ENCODE measurements around the gene TNIP2.
"Not testable (repeated sequence)": the region's sequence is repeated elsewhere in the genome, so short reads cannot be mapped to it uniquely, and the experiment has no call there.

The TNIP2 gene

GRCh38 chr4:2767705-2768074, 11.6 kb upstream of the TNIP2 start:
- DNase-seq = no peak

- no peak for DNase-seq
Observed at GRCh38 chr4:2767046-2767704, 11.0 kb upstream of the TNIP2 start.

- DNase-seq = no peak
Observed at GRCh38 chr4:2765832-2766526, 9.8 kb upstream of the TNIP2 start.

- DNase-seq = no peak
Observed at GRCh38 chr4:2763511-2763967, 7.4 kb upstream of the TNIP2 start.

GRCh38 chr4:2762486-2763370, 6.6 kb upstream of the TNIP2 start:
- not testable (repeated sequence) for DNase-seq

GRCh38 chr4:2762048-2762447, 5.9 kb upstream of the TNIP2 start:
- DNase-seq = no peak

GRCh38 chr4:2761035-2761923, 5.1 kb upstream of the TNIP2 start:
- DNase-seq = no peak

GRCh38 chr4:2757426-2757825, 1.3 kb upstream of the TNIP2 start:
- DNase-seq = no peak

GRCh38 chr4:2756691-2757350, 685 bp upstream of the TNIP2 start:
- DNase-seq = no peak

- DNase-seq = no peak
Observed at GRCh38 chr4:2754848-2755819, 1.0 kb downstream of the TNIP2 start.

- no peak for DNase-seq
Observed at GRCh38 chr4:2753436-2753835, 2.7 kb downstream of the TNIP2 start.

- no peak for DNase-seq
Observed at GRCh38 chr4:2750719-2751605, 5.2 kb downstream of the TNIP2 start.

- DNase-seq = no peak
Observed at GRCh38 chr4:2746891-2747695, 9.0 kb downstream of the TNIP2 start.

GRCh38 chr4:2745981-2746806, 9.9 kb downstream of the TNIP2 start:
- DNase-seq = no peak

- DNase-seq = no peak
Observed at GRCh38 chr4:2745516-2745915, 10.6 kb downstream of the TNIP2 start.

GRCh38 chr4:2744576-2745270, 11.4 kb downstream of the TNIP2 start:
- no peak for DNase-seq

Data from NCI-H2029 treated with DMSO at 0.1 percent for 48 hours (cell line).